Stimulated activated CD8-positive, alpha-beta memory T cell treated with anti-CD3 and anti-CD28 coated beads, Interleukin-4, amount 100 ng/mL, for 4 hours (primary cell): ENCODE results near the gene SMAD3.

ENCODE experiments used
- DNase-seq, 2 donors: peaks; one replicate each; pipeline ENCODE4 v3.0.0-alpha.2; 2020; ENCODE audit warnings: low read depth in 2 of 2, low spot score in 1 of 2

The SMAD3 gene

GRCh38 chr15:67158367-67158766 lies 93.0 kb downstream of the SMAD3 start:
- DNase-seq = no peak

- no peak for DNase-seq
Measured at GRCh38 chr15:67161412-67161811, 96.0 kb downstream of the SMAD3 start.

GRCh38 chr15:67161881-67162280 lies 96.5 kb downstream of the SMAD3 start:
- DNase-seq = no peak

- DNase-seq = no peak
Measured at GRCh38 chr15:67163180-67163579, 97.8 kb downstream of the SMAD3 start.

- DNase-seq = no peak
Measured at GRCh38 chr15:67164401-67164791, 99.0 kb downstream of the SMAD3 start.

- DNase-seq = no peak
Measured at GRCh38 chr15:67164811-67165253, 99.4 kb downstream of the SMAD3 start.

- DNase-seq = no peak
Measured at GRCh38 chr15:67165254-67166253, 100.2 kb downstream of the SMAD3 start.

- DNase-seq = no peak
Measured at GRCh38 chr15:67166280-67167009, 101.0 kb downstream of the SMAD3 start.

GRCh38 chr15:67167091-67167490 lies 101.7 kb downstream of the SMAD3 start:
- no peak for DNase-seq

GRCh38 chr15:67168694-67169093 lies 103.3 kb downstream of the SMAD3 start:
- no peak for DNase-seq

- DNase-seq = no peak
Measured at GRCh38 chr15:67170143-67170925, 104.9 kb downstream of the SMAD3 start.

- no peak for DNase-seq
Measured at GRCh38 chr15:67171471-67171870, 106.1 kb downstream of the SMAD3 start.

- DNase-seq = no peak
Measured at GRCh38 chr15:67172172-67172571, 106.8 kb downstream of the SMAD3 start.

GRCh38 chr15:67173005-67173404 lies 107.6 kb downstream of the SMAD3 start:
- no peak for DNase-seq

GRCh38 chr15:67173786-67174185 lies 108.4 kb downstream of the SMAD3 start:
- no peak for DNase-seq

GRCh38 chr15:67174446-67174845 lies 109.0 kb downstream of the SMAD3 start:
- no peak for DNase-seq

- DNase-seq = no peak
Measured at GRCh38 chr15:67174864-67175573, 109.6 kb downstream of the SMAD3 start.

- DNase-seq = no peak
Measured at GRCh38 chr15:67175643-67176071, 110.3 kb downstream of the SMAD3 start.

- DNase-seq = no peak
Measured at GRCh38 chr15:67176195-67176971, 111.0 kb downstream of the SMAD3 start.

- DNase-seq = no peak
Measured at GRCh38 chr15:67177752-67178151, 112.3 kb downstream of the SMAD3 start.
